Mesendoderm (in vitro differentiated cells): ENCODE measurements around the gene DHRS3.

Source experiments
- DNase-seq: peaks from one replicate; pipeline ENCODE4 v3.0.0; 2013
- H2AK5ac ChIP-seq: 2 replicates; pipeline ENCODE4 v1.6.1; 2013; ENCODE audit warnings: low read length, inconsistent platforms
- H2BK120ac ChIP-seq: 2 replicates; pipeline ENCODE4 v1.6.1; 2013; ENCODE audit warnings: low read depth, mild to moderate bottlenecking, low read length, moderate library complexity, mixed read lengths
- H2BK15ac ChIP-seq: replicated peaks from 2 replicates; pipeline ENCODE4 v1.6.1; 2013; ENCODE audit warnings: low read depth, mild to moderate bottlenecking, moderate library complexity
- H2BK5ac ChIP-seq: 2 replicates; pipeline ENCODE4 v1.6.1; 2013; ENCODE audit warnings: low read length, inconsistent platforms
- H3K18ac ChIP-seq: 2 replicates; pipeline ENCODE4 v1.6.1; 2013; ENCODE audit warnings: mild to moderate bottlenecking, low read length, mixed read lengths
- H3K23ac ChIP-seq: one replicate; pipeline ENCODE4 v1.6.1; 2013; ENCODE audit warnings: low read length
- H3K27ac ChIP-seq: 2 replicates; pipeline ENCODE4 v1.5.1; 2013; ENCODE audit warnings: low read depth, mild to moderate bottlenecking, inconsistent platforms, low read length, moderate library complexity
- H3K27me3 ChIP-seq: 2 replicates; pipeline ENCODE4 v1.6.1; 2013; ENCODE audit warnings: low read length, control low read depth, mild to moderate bottlenecking, inconsistent platforms; ENCODE audit not compliant: insufficient read depth, poor library complexity
- H3K36me3 ChIP-seq: 2 replicates; pipeline ENCODE4 v1.6.1; 2013; ENCODE audit warnings: low read length, inconsistent platforms; ENCODE audit not compliant: control insufficient read depth, insufficient read depth
- H3K4ac ChIP-seq: one replicate; pipeline ENCODE4 v1.6.1; 2013; ENCODE audit warnings: low read depth, mild to moderate bottlenecking, low read length, moderate library complexity
- H3K4me1 ChIP-seq: 2 replicates; pipeline ENCODE4 v1.6.1; 2013; ENCODE audit warnings: low read depth, low read length, inconsistent platforms; ENCODE audit not compliant: control insufficient read depth
- H3K4me2 ChIP-seq: 2 replicates; pipeline ENCODE4 v1.6.1; 2013; ENCODE audit warnings: low read length
- H3K4me3 ChIP-seq: 2 replicates; pipeline ENCODE4 v1.5.1; 2013; ENCODE audit warnings: mild to moderate bottlenecking, low read length
- H3K56ac ChIP-seq: one replicate; pipeline ENCODE4 v1.6.1; 2013; ENCODE audit warnings: low read length
- H3K79me1 ChIP-seq: 2 replicates; pipeline ENCODE4 v1.6.1; 2013; ENCODE audit warnings: low read length, inconsistent platforms
- H3K79me2 ChIP-seq: 2 replicates; pipeline ENCODE4 v1.6.1; 2013; ENCODE audit warnings: mild to moderate bottlenecking, low read length; ENCODE audit not compliant: control insufficient read depth, insufficient read depth
- H3K9ac ChIP-seq: 2 replicates; pipeline ENCODE4 v1.6.1; 2013; ENCODE audit warnings: low read length, inconsistent platforms
- H4K5ac ChIP-seq: one replicate; pipeline ENCODE4 v1.6.1; 2013; ENCODE audit warnings: low read length
- H4K8ac ChIP-seq: one replicate; pipeline ENCODE4 v1.6.1; 2013; ENCODE audit warnings: low read depth, mild to moderate bottlenecking, control low read depth, low read length, moderate library complexity
- WGBS: extraction: QIAGEN DNeasy Blood & Tissue Kit; methylation state at CpG from one replicate; pipeline ENCODE4 v1.1.7; 2013; ENCODE audit warnings: low lambda C conversion rate, missing lambda C conversion rate; ENCODE audit not compliant: insufficient coverage; ENCODE audit errors: extremely low coverage; 5-methylcytosine and 5-hydroxymethylcytosine counted together

Gene DHRS3

GRCh38 chr1:12618661-12618964, 603 bp upstream of the DHRS3 start:
- Histone ChIP-seq H3K36me3 (no peaks in the 10 kb centered on the region), H3K18ac (peak overlapping the region; percentile 6), H3K4ac (no peak overlapping the region), H2BK15ac (peak overlapping the region; percentile 1), H3K9ac (peak overlapping the region; percentile 55), H3K56ac (peak overlapping the region; percentile 89), H3K23ac (no peak overlapping the region), H3K27ac (peak overlapping the region; percentile 40), H2BK120ac (no peak overlapping the region), H3K79me1 (no peaks in the 10 kb centered on the region), H2BK5ac (peak overlapping the region; percentile 69), H4K5ac (no peak overlapping the region), H2AK5ac (no peak overlapping the region), H3K4me3 (peak overlapping the region; percentile 76), H3K79me2 (no peaks in the 10 kb centered on the region), H4K8ac (no peak overlapping the region), H3K4me1 (peaks cover 7% of the 10 kb centered on the region), H3K4me2 (peak overlapping the region; percentile 88), H3K27me3 (no peaks in the 10 kb centered on the region)
- no CpG with 5 or more reads among the region's 6 CpGs for WGBS
- DNase-seq = no peak

GRCh38 chr1:12617511-12617900, 504 bp downstream of the DHRS3 start:
- peak; percentile 54 for DNase-seq
- H2AK5ac ChIP-seq = no peak overlapping the region
- peak overlapping the region; percentile 55 for H3K9ac ChIP-seq
- H3K18ac ChIP-seq = peak overlapping the region; percentile 6
- no peaks in the 10 kb centered on the region for H3K36me3 ChIP-seq
- no peak overlapping the region for H2BK5ac ChIP-seq
- H2BK15ac ChIP-seq = no peak overlapping the region
- H3K27me3 ChIP-seq = no peaks in the 10 kb centered on the region
- H3K4me3 ChIP-seq = peak overlapping the region; percentile 76
- no peaks in the 10 kb centered on the region for H3K79me2 ChIP-seq
- no peak overlapping the region for H3K23ac ChIP-seq
- H4K5ac ChIP-seq = no peak overlapping the region
- H3K4ac ChIP-seq = no peak overlapping the region
- WGBS = no CpG with 5 or more reads among the region's 13 CpGs
- no peak overlapping the region for H2BK120ac ChIP-seq
- H3K4me2 ChIP-seq = peak overlapping the region; percentile 88
- H4K8ac ChIP-seq = no peak overlapping the region
- peak overlapping the region; percentile 40 for H3K27ac ChIP-seq
- H3K56ac ChIP-seq = peak overlapping the region; percentile 89
- no peaks in the 10 kb centered on the region for H3K79me1 ChIP-seq
- peaks cover 7% of the 10 kb centered on the region for H3K4me1 ChIP-seq

- Histone ChIP-seq H3K4me1 (peaks cover 7% of the 10 kb centered on the region), H3K4ac (peak overlapping the region; percentile 77), H3K79me2 (no peaks in the 10 kb centered on the region), H2BK120ac (peak overlapping the region; percentile 30), H3K4me3 (peak overlapping the region; percentile 35), H3K56ac (peak overlapping the region; percentile 77), H3K4me2 (peak overlapping the region; percentile 88), H3K79me1 (no peaks in the 10 kb centered on the region), H4K8ac (no peak overlapping the region), H4K5ac (no peak overlapping the region), H3K18ac (peak overlapping the region; percentile 72), H3K9ac (peak overlapping the region; percentile 54), H2AK5ac (no peak overlapping the region), H2BK5ac (no peak overlapping the region), H2BK15ac (no peak overlapping the region), H3K27me3 (no peaks in the 10 kb centered on the region), H3K23ac (no peak overlapping the region), H3K36me3 (no peaks in the 10 kb centered on the region), H3K27ac (peak overlapping the region; percentile 68)
- DNase-seq = no peak
- WGBS = no CpG with 5 or more reads among the region's 53 CpGs
Observed at GRCh38 chr1:12616709-12617373, 1.2 kb downstream of the DHRS3 start.

- no peaks in the 10 kb centered on the region for H3K27me3 ChIP-seq
- H4K8ac ChIP-seq = no peak overlapping the region
- H3K56ac ChIP-seq = peak overlapping the region; percentile 77
- no peaks in the 10 kb centered on the region for H3K79me1 ChIP-seq
- peaks cover 7% of the 10 kb centered on the region for H3K4me1 ChIP-seq
- H4K5ac ChIP-seq = no peak overlapping the region
- peak overlapping the region; percentile 48 for H3K23ac ChIP-seq
- H3K9ac ChIP-seq = peak overlapping the region; percentile 54
- no CpG with 5 or more reads among the region's 17 CpGs for WGBS
- H2BK120ac ChIP-seq = peak overlapping the region; percentile 30
- H2BK15ac ChIP-seq = no peak overlapping the region
- H3K27ac ChIP-seq = peak overlapping the region; percentile 68
- H3K4me3 ChIP-seq = no peak overlapping the region
- no peak overlapping the region for H2AK5ac ChIP-seq
- peak overlapping the region; percentile 88 for H3K4me2 ChIP-seq
- H3K36me3 ChIP-seq = no peaks in the 10 kb centered on the region
- peak overlapping the region; percentile 44 for H2BK5ac ChIP-seq
- H3K18ac ChIP-seq = peak overlapping the region; percentile 72
- DNase-seq = peak; percentile 91
- H3K79me2 ChIP-seq = no peaks in the 10 kb centered on the region
- H3K4ac ChIP-seq = peak overlapping the region; percentile 77
Observed at GRCh38 chr1:12615865-12616708, 1.9 kb downstream of the DHRS3 start.

DNA sequence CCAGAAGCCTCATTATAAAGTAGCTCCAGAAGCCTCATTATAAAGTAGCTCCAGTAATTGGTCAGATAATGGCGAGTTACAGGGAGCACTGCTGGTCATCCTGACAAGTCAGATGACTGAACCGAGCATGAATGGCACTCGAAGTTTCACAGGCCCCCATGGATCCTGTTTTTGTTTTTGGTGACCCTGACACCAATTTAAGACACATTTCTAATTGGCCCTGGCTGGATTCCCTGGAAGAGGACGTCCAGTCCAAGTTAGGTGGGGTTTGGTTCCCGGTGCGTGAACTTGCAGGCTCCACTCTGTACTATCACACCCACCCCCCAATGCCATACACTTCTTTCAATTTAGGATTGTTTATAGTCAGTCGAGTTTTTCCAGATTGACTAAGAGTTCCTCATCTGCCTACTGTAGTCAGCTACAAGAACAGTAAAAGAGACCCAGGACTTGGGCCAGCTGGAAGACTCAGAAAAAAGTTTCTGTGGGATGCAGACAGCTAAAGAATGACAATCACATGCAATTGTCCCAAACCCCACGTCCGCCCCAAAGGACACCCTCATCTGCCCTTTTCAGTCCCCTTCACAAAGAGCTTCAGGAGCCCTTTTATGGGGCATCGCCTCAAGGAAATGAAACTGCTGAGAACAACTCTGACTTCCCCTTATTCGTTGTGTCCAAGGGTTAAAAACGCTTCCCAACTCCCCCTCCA, 2.7 kb downstream of the DHRS3 start:
- Histone ChIP-seq H3K18ac (peak overlapping the region; percentile 34), H3K79me2 (no peaks in the 10 kb centered on the region), H3K23ac (peak overlapping the region; percentile 48), H3K4me3 (no peak overlapping the region), H3K27me3 (no peaks in the 10 kb centered on the region), H3K4ac (peak overlapping the region; percentile 18), H2BK15ac (no peak overlapping the region), H3K36me3 (no peaks in the 10 kb centered on the region), H3K4me2 (peak overlapping the region; percentile 53), H2AK5ac (no peak overlapping the region), H3K56ac (peak overlapping the region; percentile 54), H2BK120ac (no peak overlapping the region), H3K9ac (peak overlapping the region; percentile 35), H3K27ac (peak overlapping the region; percentile 13), H3K4me1 (peaks cover 7% of the 10 kb centered on the region), H2BK5ac (peak overlapping the region; percentile 28), H4K5ac (no peak overlapping the region), H4K8ac (no peak overlapping the region), H3K79me1 (no peaks in the 10 kb centered on the region)
- no CpG with 5 or more reads among the region's 12 CpGs for WGBS
- no peak for DNase-seq
